Fibroblast of lung (primary cell): Measurements from ENCODE around the gene ECHS1. TPM values are rescaled to one million over a fixed set of nuclear protein-coding genes. Genes with fewer than 3 reads are reported as not detected.

Experiments
- DNase-seq, 2 donors: peaks; one replicate each; pipeline versions ENCODE4 v3.0.0 to v3.0.0-alpha.2; 2010; ENCODE audit warnings: low read depth in 2 of 2
- H2AFZ ChIP-seq: 2 replicates; pipeline ENCODE4 v1.5.1; 2012; ENCODE audit warnings: low read length, control low read depth, inconsistent platforms
- H3K27ac ChIP-seq: 2 replicates; pipeline ENCODE4 v1.5.1; 2011; ENCODE audit warnings: low read length, control low read depth; ENCODE audit not compliant: insufficient read depth
- H3K27me3 ChIP-seq: 2 replicates; pipeline ENCODE4 v1.5.1; 2011; ENCODE audit warnings: mild to moderate bottlenecking, low read length; ENCODE audit not compliant: control insufficient read depth, insufficient read depth
- H3K36me3 ChIP-seq: 2 replicates; pipeline ENCODE4 v1.5.1; 2011; ENCODE audit warnings: low read length; ENCODE audit not compliant: control insufficient read depth, insufficient read depth
- H3K4me1 ChIP-seq: 2 replicates; pipeline ENCODE4 v1.5.1; 2011; ENCODE audit warnings: low read length; ENCODE audit not compliant: control insufficient read depth, insufficient read depth; ENCODE audit errors: extremely low read depth
- H3K4me2 ChIP-seq: 2 replicates; pipeline ENCODE4 v1.5.1; 2011; ENCODE audit warnings: low read length, control low read depth; ENCODE audit not compliant: insufficient read depth; ENCODE audit errors: extremely low read depth
- H3K4me3 ChIP-seq, 4 experiments: fragments of 200-600 bp in 1 of 4; sonication (generic) in 1 of 4; replicated peaks in 1 of 4; 2 replicates each; pipeline ENCODE4 v1.5.1; 2011 to 2016; ENCODE audit warnings: low read length in 4 of 4, low read depth in 3 of 4, mild to moderate bottlenecking in 3 of 4, control low read depth in 2 of 4, inconsistent platforms in 1 of 4, mixed read lengths in 1 of 4; ENCODE audit not compliant: insufficient read depth in 1 of 4; ENCODE audit errors: control extremely low read depth in 1 of 4
- H3K79me2 ChIP-seq: 2 replicates; pipeline ENCODE4 v1.5.1; 2012; ENCODE audit warnings: mild to moderate bottlenecking, low read length, inconsistent platforms; ENCODE audit not compliant: control insufficient read depth, insufficient read depth
- H3K9ac ChIP-seq: 2 replicates; pipeline ENCODE4 v1.5.1; 2011; ENCODE audit warnings: mild to moderate bottlenecking, low read length, control low read depth; ENCODE audit not compliant: insufficient read depth
- H3K9me3 ChIP-seq: 2 replicates; pipeline ENCODE4 v1.5.1; 2012; ENCODE audit warnings: low read depth, low read length; ENCODE audit not compliant: control insufficient read depth, insufficient read depth
- H4K20me1 ChIP-seq: 2 replicates; pipeline ENCODE4 v1.5.1; 2011; ENCODE audit warnings: low read length; ENCODE audit not compliant: control insufficient read depth, insufficient read depth; ENCODE audit errors: extremely low read depth
- CTCF ChIP-seq, 2 donors: IDR thresholded peaks in 1 of 2; conservative IDR thresholded peaks in 1 of 2; 1 replicate in 1 of 2; 2 replicates in 1 of 2; pipeline ENCODE4 v1.5.1; 2011 to 2012; ENCODE audit warnings: low read length in 2 of 2, control low read depth in 1 of 2, inconsistent platforms in 1 of 2, low read depth in 1 of 2, mild to moderate bottlenecking in 1 of 2
- EZH2 ChIP-seq: IDR thresholded peaks from 2 replicates; pipeline ENCODE4 v1.5.1; 2012; ENCODE audit warnings: low read length, control low read depth, mild to moderate bottlenecking; ENCODE audit errors: missing control alignments
- polyA plus RNA-seq, 2 donors: library from polyadenylated mRNA; depleted of rRNA in 1 of 2; stranded (reverse) in 1 of 2; unstranded in 1 of 2; fragments of >200 nt; gene quantifications; 2 replicates each; pipeline ENCODE4 v1.2.1, GENCODE V29; 2011 to 2012; ENCODE audit warnings: missing spikeins in 1 of 2
- total RNA-seq: library from RNA; depleted of rRNA; stranded (reverse); fragments of >200 nt; gene quantifications from 2 replicates; pipeline ENCODE4 v1.2.1, GENCODE V29; 2014

ECHS1 gene
- total and polyA plus RNA-seq, 2 donors (not counting 1 experiment from before 2014, with no cell fraction given) = 63.9 to 71.9 TPM

- H3K36me3 ChIP-seq = peaks cover 1% of the 10 kb centered on the region
- H3K9ac ChIP-seq = no peak overlapping the region
- no peaks in the 10 kb centered on the region for H3K9me3 ChIP-seq
- no peak overlapping the region for H2AFZ ChIP-seq
- no peak overlapping the region for H3K4me2 ChIP-seq
- TF ChIP-seq CTCF (conservative IDR thresholded peaks at IDR 0.05 in 1 of 2, IDR thresholded peaks at IDR 0.05 in 1 of 2; ENCODE audit: low read depth in 1 of 2, low read length in 2 of 2) = no peak
- TF ChIP-seq EZH2 = no peak
- no peaks in the 10 kb centered on the region for H4K20me1 ChIP-seq
- no peak for DNase-seq
- peaks cover 24% of the 10 kb centered on the region for H3K79me2 ChIP-seq
- no peaks in the 10 kb centered on the region for H3K4me1 ChIP-seq
- H3K27ac ChIP-seq = no peak overlapping the region
- no peaks in the 10 kb centered on the region for H3K27me3 ChIP-seq
- H3K4me3 ChIP-seq = no peak overlapping the region
Measured at GRCh38 chr10:133412381-133412711, 39.2 kb upstream of the ECHS1 start.

GRCh38 chr10:133411523-133412380 lies 38.6 kb upstream of the ECHS1 start:
- Histone ChIP-seq H3K4me2 (no peak overlapping the region), H3K79me2 (peaks cover 29% of the 10 kb centered on the region), H2AFZ (no peak overlapping the region), H3K4me3 (no peak overlapping the region), H3K9ac (no peak overlapping the region), H4K20me1 (no peaks in the 10 kb centered on the region), H3K27me3 (no peaks in the 10 kb centered on the region), H3K9me3 (no peaks in the 10 kb centered on the region), H3K4me1 (no peaks in the 10 kb centered on the region), H3K27ac (no peak overlapping the region), H3K36me3 (peaks cover 1% of the 10 kb centered on the region)
- no peak for TF ChIP-seq EZH2
- no peak for TF ChIP-seq CTCF (conservative IDR thresholded peaks at IDR 0.05 in 1 of 2, IDR thresholded peaks at IDR 0.05 in 1 of 2; ENCODE audit: low read depth in 1 of 2, low read length in 2 of 2)
- DNase-seq = peak in 1 of 2 donors; percentile 81

GRCh38 chr10:133405844-133406527 lies 32.8 kb upstream of the ECHS1 start:
- H3K4me2 ChIP-seq = no peak overlapping the region
- H3K4me1 ChIP-seq = peaks cover 10% of the 10 kb centered on the region
- H3K36me3 ChIP-seq = peaks cover 17% of the 10 kb centered on the region
- no peak overlapping the region for H2AFZ ChIP-seq
- no peaks in the 10 kb centered on the region for H4K20me1 ChIP-seq
- H3K9me3 ChIP-seq = no peaks in the 10 kb centered on the region
- no peak overlapping the region for H3K4me3 ChIP-seq
- TF ChIP-seq EZH2 (no peak), CTCF (conservative IDR thresholded peaks at IDR 0.05 in 1 of 2, IDR thresholded peaks at IDR 0.05 in 1 of 2; ENCODE audit: low read depth in 1 of 2, low read length in 2 of 2) (no peak)
- DNase-seq = peak in 1 of 2 donors; percentile 72
- H3K9ac ChIP-seq = no peak overlapping the region
- H3K27ac ChIP-seq = no peak overlapping the region
- H3K27me3 ChIP-seq = no peaks in the 10 kb centered on the region
- H3K79me2 ChIP-seq = peaks cover 30% of the 10 kb centered on the region
